H1 (cell line): ENCODE results near the gene RPUSD1. TPM values are rescaled to one million over a fixed set of nuclear protein-coding genes. Genes with fewer than 3 reads are reported as not detected.
A peak's percentile ranks its signal among the peaks of the same experiment; 100 is the strongest.

ENCODE experiments used
- CTCF ChIA-PET: fragments of 300-600 bp; sonication (Branson Sonifier 250); formaldehyde crosslinking; loops from one replicate; lab custom pipeline; 2021; ENCODE audit not compliant: partially characterized antibody; lab: Charles Lee
- POLR2A ChIA-PET: fragments of 300-600 bp; sonication (Branson Sonifier 250); formaldehyde crosslinking; loops from one replicate; lab custom pipeline; 2021; ENCODE audit warnings: inconsistent platforms; ENCODE audit not compliant: partially characterized antibody; lab: Charles Lee
- DNase-seq, 2 experiments: peaks; one replicate each; pipeline versions ENCODE4 v3.0.0 to v3.0.0-alpha.2; 2010 to 2022; ENCODE audit warnings: low spot score in 2 of 2, low read depth in 1 of 2, mixed read lengths in 1 of 2
- FAIRE-seq: peaks from 2 replicates; lab custom pipeline; 2011; peaks lifted over from hg19 to GRCh38; lab: Jason Lieb, UNC
- H2AFZ ChIP-seq: 2 replicates; pipeline ENCODE4 v1.8.1; 2012; ENCODE audit warnings: low read length, inconsistent platforms
- H2AK5ac ChIP-seq: 2 replicates; pipeline ENCODE4 v1.6.1; 2013; ENCODE audit warnings: low read depth, low read length
- H2BK120ac ChIP-seq: replicated peaks from 2 replicates; pipeline ENCODE3; 2013; ENCODE audit warnings: low read depth, low read length, inconsistent platforms
- H2BK12ac ChIP-seq: 2 replicates; pipeline ENCODE4 v1.6.1; 2013; ENCODE audit warnings: low read depth, low read length
- H2BK15ac ChIP-seq: 2 replicates; pipeline ENCODE4 v1.6.1; 2013; ENCODE audit warnings: low read length
- H2BK20ac ChIP-seq: 2 replicates; pipeline ENCODE4 v1.6.1; 2013; ENCODE audit warnings: low read length
- H2BK5ac ChIP-seq: 2 replicates; pipeline ENCODE4 v1.6.1; 2013; ENCODE audit warnings: low read depth, low read length
- H3K14ac ChIP-seq: 2 replicates; pipeline ENCODE4 v1.6.1; 2013; ENCODE audit warnings: inconsistent platforms; ENCODE audit not compliant: insufficient read length
- H3K18ac ChIP-seq: 2 replicates; pipeline ENCODE4 v1.6.1; 2013; ENCODE audit warnings: low read length; ENCODE audit errors: extremely low read depth
- H3K23ac ChIP-seq: 2 replicates; pipeline ENCODE4 v1.6.1; 2013; ENCODE audit warnings: inconsistent platforms; ENCODE audit not compliant: insufficient read length
- H3K23me2 ChIP-seq: 2 replicates; pipeline ENCODE4 v1.6.1; 2013; ENCODE audit warnings: low read depth, low read length
- H3K27ac ChIP-seq: 2 replicates; pipeline ENCODE4 v1.6.1; 2011; ENCODE audit warnings: low read depth, low read length, inconsistent platforms
- H3K27me3 ChIP-seq, 4 experiments: replicated peaks in 1 of 4; 1 replicate in 1 of 4; 2 replicates in 3 of 4; pipeline versions ENCODE4 v1.6.1 to v1.8.1; 2011 to 2013; ENCODE audit warnings: low read length in 3 of 4, mild to moderate bottlenecking in 3 of 4, inconsistent platforms in 2 of 4, mixed read lengths in 2 of 4, moderate library complexity in 1 of 4; ENCODE audit not compliant: control insufficient read depth in 3 of 4, insufficient read depth in 3 of 4; ENCODE audit errors: extremely low read depth in 1 of 4
- H3K36me3 ChIP-seq, 4 experiments: 2 replicates each; pipeline versions ENCODE4 v1.6.1 to v1.8.1; 2011 to 2013; ENCODE audit warnings: mild to moderate bottlenecking in 4 of 4, low read length in 3 of 4, moderate library complexity in 2 of 4, control low read depth in 1 of 4, inconsistent platforms in 1 of 4; ENCODE audit not compliant: insufficient read depth in 4 of 4, control insufficient read depth in 2 of 4
- H3K4ac ChIP-seq: replicated peaks from 2 replicates; pipeline ENCODE3; 2013; ENCODE audit warnings: low read length, low read depth, mixed read lengths, inconsistent platforms; ENCODE audit not compliant: insufficient read length
- H3K4me1 ChIP-seq, 4 experiments: replicated peaks in 1 of 4; 1 replicate in 1 of 4; 2 replicates in 3 of 4; pipeline versions ENCODE4 v1.6.1 to v1.8.1; 2011 to 2013; ENCODE audit warnings: low read length in 3 of 4, inconsistent platforms in 2 of 4, mixed read lengths in 1 of 4; ENCODE audit not compliant: insufficient read depth in 4 of 4, control insufficient read depth in 3 of 4
- H3K4me2 ChIP-seq, 2 experiments: 2 replicates each; pipeline versions ENCODE4 v1.6.1 to v1.8.1; 2011 to 2013; ENCODE audit warnings: low read depth in 2 of 2, low read length in 2 of 2, control low read depth in 1 of 2, inconsistent platforms in 1 of 2, mild to moderate bottlenecking in 1 of 2; ENCODE audit not compliant: insufficient read depth in 1 of 2
- H3K4me3 ChIP-seq, 4 experiments: fragments of 200-600, 300-600 bp in 1 of 4; sonication (generic), shearing (Covaris generic), sonication (Bioruptor Twin) in 1 of 4; 2 replicates each; pipeline versions ENCODE4 v1.5.1 to v1.8.1; 2011 to 2016; ENCODE audit warnings: low read length in 4 of 4, low read depth in 3 of 4, control low read depth in 2 of 4, inconsistent platforms in 2 of 4, mild to moderate bottlenecking in 2 of 4, mixed read lengths in 1 of 4, moderate library complexity in 1 of 4; ENCODE audit not compliant: insufficient read depth in 2 of 4; ENCODE audit errors: extremely low read depth in 1 of 4
- H3K56ac ChIP-seq: replicated peaks from 2 replicates; pipeline ENCODE3; 2013; ENCODE audit warnings: low read depth, mild to moderate bottlenecking, mixed read lengths, low read length, inconsistent platforms; ENCODE audit not compliant: insufficient read length
- H3K79me1 ChIP-seq: 2 replicates; pipeline ENCODE4 v1.6.1; 2013; ENCODE audit warnings: low read depth, low read length, control low read depth
- H3K79me2 ChIP-seq, 2 experiments: 2 replicates each; pipeline versions ENCODE4 v1.6.1 to v1.8.1; 2012 to 2013; ENCODE audit warnings: low read length in 2 of 2, mild to moderate bottlenecking in 2 of 2, inconsistent platforms in 1 of 2; ENCODE audit not compliant: insufficient read depth in 2 of 2, control insufficient read depth in 1 of 2
- H3K9ac ChIP-seq, 4 experiments: replicated peaks in 1 of 4; 1 replicate in 1 of 4; 2 replicates in 3 of 4; pipeline versions ENCODE4 v1.6.1 to v1.8.1; 2011 to 2013; ENCODE audit warnings: low read depth in 3 of 4, low read length in 3 of 4, control low read depth in 2 of 4, mild to moderate bottlenecking in 2 of 4, moderate library complexity in 2 of 4, inconsistent platforms in 1 of 4; ENCODE audit errors: extremely low read depth in 1 of 4
- H3K9me3 ChIP-seq, 2 experiments: 2 replicates each; pipeline versions ENCODE4 v1.6.1 to v1.8.1; 2012 to 2013; ENCODE audit warnings: mild to moderate bottlenecking in 2 of 2, moderate library complexity in 2 of 2, control low read depth in 1 of 2, inconsistent platforms in 1 of 2, low read depth in 1 of 2, low read length in 1 of 2, mixed read lengths in 1 of 2; ENCODE audit not compliant: insufficient read depth in 2 of 2
- H4K20me1 ChIP-seq, 2 experiments: replicated peaks in 1 of 2; 2 replicates each; pipeline versions ENCODE3 to v1.8.1; 2011 to 2013; ENCODE audit warnings: inconsistent platforms in 2 of 2, low read length in 2 of 2, mild to moderate bottlenecking in 1 of 2; ENCODE audit not compliant: insufficient read depth in 2 of 2, control insufficient read depth in 1 of 2
- H4K5ac ChIP-seq: 2 replicates; pipeline ENCODE4 v1.6.1; 2013; ENCODE audit warnings: low read length, low read depth, mixed read lengths, inconsistent platforms; ENCODE audit not compliant: insufficient read length
- H4K8ac ChIP-seq: 2 replicates; pipeline ENCODE4 v1.8.0; 2013; ENCODE audit warnings: mild to moderate bottlenecking, moderate library complexity, low read length, inconsistent platforms; ENCODE audit not compliant: insufficient read depth; ENCODE audit errors: extremely low read depth
- H4K91ac ChIP-seq: replicated peaks from 2 replicates; pipeline ENCODE3; 2013; ENCODE audit warnings: low read length, mixed read lengths, inconsistent platforms; ENCODE audit not compliant: insufficient read length
- BRCA1 ChIP-seq: IDR thresholded peaks from 2 replicates; pipeline ENCODE4 v1.6.1; 2012; ENCODE audit warnings: low read depth, low read length, improper control_type of control experiment
- GABPA ChIP-seq: IDR thresholded peaks from 2 replicates; pipeline ENCODE4 v1.6.1; 2011; ENCODE audit warnings: mild to moderate bottlenecking, low read length, moderate library complexity, borderline replicate concordance; ENCODE audit not compliant: insufficient read depth
- JUN ChIP-seq: IDR thresholded peaks from 2 replicates; pipeline ENCODE4 v1.6.1; 2011; ENCODE audit warnings: low read depth, mild to moderate bottlenecking, improper control_type of control experiment, low read length
- NRF1 ChIP-seq: IDR thresholded peaks from 2 replicates; pipeline ENCODE4 v1.6.1; 2011; ENCODE audit warnings: mild to moderate bottlenecking, low read depth, low read length, improper control_type of control experiment
- POLR2AphosphoS5 ChIP-seq: IDR thresholded peaks from 2 replicates; pipeline ENCODE4 v1.6.1; 2011; ENCODE audit warnings: low read depth, low read length
- RBBP5 ChIP-seq: IDR thresholded peaks from 2 replicates; pipeline ENCODE4 v1.7.1; 2012; ENCODE audit warnings: low read depth, mild to moderate bottlenecking, inconsistent platforms, low read length, moderate library complexity, borderline replicate concordance
- SIN3A ChIP-seq, 2 experiments: IDR thresholded peaks in 1 of 2; conservative IDR thresholded peaks in 1 of 2; 2 replicates each; pipeline ENCODE4 v1.6.1; 2011 to 2012; ENCODE audit warnings: low read length in 2 of 2, improper control_type of control experiment in 1 of 2, low read depth in 1 of 2, mild to moderate bottlenecking in 1 of 2
- WGBS, 2 experiments: shearing (Covaris generic) in 1 of 2; methylation state at CpG; one replicate each; pipeline versions ENCODE4 v1.1.6 to v1.1.7; 2013 to 2015; ENCODE audit warnings: low lambda C conversion rate in 2 of 2, mixed read lengths in 2 of 2, inconsistent platforms in 1 of 2, low coverage in 1 of 2, missing lambda C conversion rate in 1 of 2; ENCODE audit not compliant: insufficient replicate concordance in 2 of 2, insufficient coverage in 1 of 2, insufficient read length in 1 of 2; ENCODE audit errors: extremely low coverage in 1 of 2, missing lambda C conversion rate in 1 of 2; 5-methylcytosine and 5-hydroxymethylcytosine counted together
- polyA plus RNA-seq, 7 experiments: library from polyadenylated mRNA; depleted of rRNA in 3 of 7; stranded (reverse) in 5 of 7; unstranded in 2 of 7; fragments of >200 nt in 5 of 7; fragments of 200-250 nt in 2 of 7; gene quantifications; 1 replicate in 5 of 7; 2 replicates in 1 of 7; 4 replicates in 1 of 7; pipeline versions ENCODE4 v1.2.1 to v1.2.3, GENCODE V29; 2011 to 2013; ENCODE audit warnings: missing spikeins in 2 of 7, mixed read lengths in 2 of 7
- total RNA-seq: library from RNA; stranded (reverse); fragmentation: NEBNext Ultra II Directional; extraction: Animal tissue kit (Norgen Biotek cat#: 25700); gene quantifications from 2 replicates; pipeline ENCODE4 v1.2.1, GENCODE V29; 2021

The RPUSD1 gene
- total and polyA plus RNA-seq, 2 of the 8 experiments (the other 6 are each of a cell fraction or from before 2014, with no cell fraction given), result 32.2 to 61.8 TPM

DNA sequence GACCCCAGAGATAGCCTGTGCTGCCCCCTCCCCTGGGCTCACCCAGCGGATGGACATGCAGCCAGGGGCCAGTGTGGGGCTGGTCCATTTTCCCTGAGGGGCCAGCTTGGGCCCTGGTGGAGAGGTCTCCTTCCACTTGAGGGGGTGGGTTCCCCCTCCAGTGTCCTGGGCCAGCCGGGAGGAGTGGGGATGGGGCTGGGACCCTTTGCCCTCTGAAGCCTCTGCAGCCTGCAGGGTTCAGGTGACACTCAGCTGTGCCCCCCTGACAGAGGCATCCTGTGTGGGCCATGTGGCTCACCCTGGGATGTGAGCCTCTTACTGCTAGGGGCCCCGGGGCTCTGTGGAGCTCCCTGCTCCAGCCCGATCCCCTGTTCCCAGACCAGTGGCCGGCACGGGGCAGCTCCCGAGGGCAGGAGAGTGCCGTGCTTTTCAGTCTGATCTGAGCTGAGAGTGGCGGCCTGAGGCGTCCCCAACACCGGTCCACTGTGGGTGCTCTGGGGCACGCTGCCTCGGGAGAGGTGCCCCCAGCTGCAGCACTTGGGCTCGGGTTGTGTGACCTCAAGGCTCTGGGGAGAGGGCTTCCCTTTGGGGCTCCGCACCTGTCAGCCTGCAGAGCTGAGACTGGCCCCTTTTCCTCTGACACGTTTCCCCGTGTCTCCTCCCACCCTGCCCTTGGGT is 12.8 kb upstream of the RPUSD1 start:
- Histone ChIP-seq H3K36me3 (peaks cover 0 to 14% (median 0%) of the 10 kb centered on the region in 4 experiments; a peak in 3 of 8 replicates), H4K91ac (no peak overlapping the region), H4K5ac (no peak overlapping the region), H3K4me3 (peak overlapping the region in 1 of 4 experiments; percentile 61; a peak in 2 of 8 replicates), H3K18ac (no peak overlapping the region), H4K20me1 (peaks cover 5 to 12% of the 10 kb centered on the region in 2 experiments), H3K56ac (no peak overlapping the region), H3K27ac (no peak overlapping the region), H3K9ac (no peak overlapping the region), H2BK20ac (no peak overlapping the region), H2BK120ac (no peak overlapping the region), H2BK5ac (no peak overlapping the region), H3K79me2 (no peaks in the 10 kb centered on the region), H3K4ac (no peak overlapping the region), H3K27me3 (peaks cover 1 to 45% (median 28%) of the 10 kb centered on the region in 4 experiments; a peak in 6 of 7 replicates), H3K4me1 (peaks cover 0 to 17% (median 3%) of the 10 kb centered on the region in 4 experiments; a peak in 4 of 7 replicates), H3K79me1 (no peaks in the 10 kb centered on the region), H3K14ac (no peak overlapping the region), H3K4me2 (peak overlapping the region; percentile 66 to 85), H2BK12ac (no peak overlapping the region), H2AK5ac (no peak overlapping the region), H2BK15ac (no peak overlapping the region), H4K8ac (peak overlapping the region; percentile 23), H3K9me3 (no peaks in the 10 kb centered on the region), H2AFZ (no peak overlapping the region), H3K23ac (no peak overlapping the region), H3K23me2 (peaks cover 3% of the 10 kb centered on the region; the same call in 1 of the 2 replicates)
- no peak for DNase-seq
- no peak for FAIRE-seq
- POLR2A ChIA-PET, result interaction anchor here (0.9 to 5.6 kb wide), 16 partner anchors 12 to 478 kb away, joined by 3 to 55 read pairs (median 4); partner anchors contain the start of genes ANTKMT, CCDC78, CHTF18 and CIAO3
- CTCF ChIA-PET, result interaction anchor here (0.7 to 3.9 kb wide), 10 partner anchors 14 to 122 kb away, joined by 3 to 24 read pairs (median 4); partner anchors contain the start of gene METRN
- WGBS, 2 experiments, result 43% methylated on average over 17 of the region's 17 CpGs; no CpG with 5 or more reads in 1 of the 2 experiments
- TF ChIP-seq JUN (no peak), RBBP5 (no peak), POLR2AphosphoS5 (0 out of 2 replicates have a peak, but pooled peaks have one; percentile 31), GABPA (no peak), BRCA1 (no peak), NRF1 (no peak), SIN3A (conservative IDR thresholded peaks at IDR 0.05 in 1 of 2, IDR thresholded peaks at IDR 0.05 in 1 of 2; ENCODE audit: low read depth in 1 of 2, low read length in 2 of 2) (peak in 1 of 2 experiments; percentile 48; a peak in 1 of 4 replicates)
